Measurements from ENCODE around the gene YPEL3.

Gene YPEL3

DNA sequence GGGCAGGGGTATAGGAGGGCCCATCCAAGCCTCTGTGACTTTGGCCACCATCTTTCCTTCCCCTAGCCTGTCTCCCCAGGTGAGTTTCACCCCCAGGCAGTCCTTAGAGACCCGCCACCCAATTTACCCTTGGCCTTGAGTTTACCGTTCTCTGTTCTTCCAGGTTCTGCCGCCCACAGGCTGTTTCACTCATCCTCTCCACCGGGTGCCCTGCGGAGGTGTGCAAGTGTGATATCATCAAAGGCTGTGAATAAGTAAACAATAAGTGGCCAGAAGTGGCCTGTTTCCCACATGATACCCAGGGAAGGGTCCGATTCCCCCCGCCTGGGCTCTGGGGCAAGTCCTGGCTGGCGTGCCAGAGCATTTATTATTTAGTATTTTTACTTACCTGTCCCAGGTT, 49.8 kb downstream of the YPEL3 start:
- DNase-seq (ENCODE audit: low spot score), result no peak
